Measurements from ENCODE around the gene PSMG1.
"Not testable (repeated sequence)": the region's sequence is repeated elsewhere in the genome, so short reads cannot be mapped to it uniquely, and the experiment has no call there.

Gene PSMG1, protein sequence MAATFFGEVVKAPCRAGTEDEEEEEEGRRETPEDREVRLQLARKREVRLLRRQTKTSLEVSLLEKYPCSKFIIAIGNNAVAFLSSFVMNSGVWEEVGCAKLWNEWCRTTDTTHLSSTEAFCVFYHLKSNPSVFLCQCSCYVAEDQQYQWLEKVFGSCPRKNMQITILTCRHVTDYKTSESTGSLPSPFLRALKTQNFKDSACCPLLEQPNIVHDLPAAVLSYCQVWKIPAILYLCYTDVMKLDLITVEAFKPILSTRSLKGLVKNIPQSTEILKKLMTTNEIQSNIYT

GRCh38 chr21:39183272-39184049, at the start of gene PSMG1:
TSS of gene PSMG1 (minus strand) at chr21:39183451. CDS start at chr21:39183385, 66 bp downstream.
- DNase-seq (ENCODE audit: low spot score) = peak; percentile 93

- DNase-seq (ENCODE audit: low spot score) = no peak
Observed at GRCh38 chr21:39232861-39233291, 49.6 kb upstream of the PSMG1 start.

- no peak for DNase-seq (ENCODE audit: low spot score)
Observed at GRCh38 chr21:39224930-39225329, 41.7 kb upstream of the PSMG1 start.

- no peak for DNase-seq (ENCODE audit: low spot score)
Observed at GRCh38 chr21:39221997-39222486, 38.8 kb upstream of the PSMG1 start.

GRCh38 chr21:39221282-39221996, 38.2 kb upstream of the PSMG1 start:
- DNase-seq (ENCODE audit: low spot score) = no peak

- not testable (repeated sequence) for DNase-seq (ENCODE audit: low spot score)
Observed at GRCh38 chr21:39220875-39221274, 37.6 kb upstream of the PSMG1 start.

DNA sequence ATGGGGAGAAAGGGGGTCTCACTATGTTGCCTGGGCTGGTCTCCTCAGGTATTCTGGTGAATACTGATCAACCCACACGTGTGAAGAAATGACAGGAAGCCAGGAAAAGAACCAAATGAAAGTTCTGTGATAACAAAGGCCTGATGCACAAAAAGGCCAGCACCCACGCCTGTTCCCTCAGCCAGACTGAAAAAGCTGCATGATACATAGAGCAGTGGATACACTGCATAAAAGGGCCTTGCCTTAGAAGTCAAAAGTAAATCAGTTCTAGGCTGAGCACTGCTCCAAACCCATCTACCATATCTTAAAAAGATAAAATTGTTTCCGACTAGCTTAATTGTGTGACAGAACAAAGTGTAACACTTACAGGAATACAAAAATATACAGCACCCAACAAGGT, 36.9 kb upstream of the PSMG1 start:
- no peak for DNase-seq (ENCODE audit: low spot score)

- DNase-seq (ENCODE audit: low spot score) = no peak
Observed at GRCh38 chr21:39218082-39218409, 34.8 kb upstream of the PSMG1 start.

DNA sequence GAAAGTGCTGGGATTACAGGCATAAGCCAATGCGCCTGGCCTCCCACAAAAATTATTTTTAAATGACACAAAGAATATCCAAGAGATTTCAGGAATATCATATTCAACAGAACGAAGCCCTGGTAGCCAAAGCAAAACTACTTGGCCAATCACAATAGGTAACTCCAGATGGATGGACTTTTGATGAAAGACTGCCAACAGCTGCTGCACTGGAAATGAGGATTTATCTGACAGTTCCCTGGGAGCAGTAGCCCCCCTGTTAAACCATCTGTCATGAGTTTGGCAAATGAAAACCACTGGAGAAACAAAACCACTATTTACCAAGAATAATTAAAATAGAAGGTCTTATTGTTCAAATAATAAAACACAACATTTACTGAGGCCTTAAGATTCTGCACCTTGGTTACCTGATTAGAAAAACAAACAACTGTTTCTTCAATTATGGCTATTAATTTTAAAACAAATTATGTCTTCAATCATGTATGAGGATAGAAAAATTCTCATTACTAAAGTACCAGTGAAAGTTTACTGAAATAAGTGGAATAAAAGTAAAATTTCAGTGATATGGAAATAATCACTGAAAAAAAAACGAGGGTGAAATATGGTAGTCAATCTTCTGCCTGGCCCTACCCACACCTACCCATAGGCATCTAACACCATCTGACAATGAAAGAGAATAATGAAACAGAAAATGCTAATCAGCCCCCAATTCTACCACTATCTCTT, 34.3 kb upstream of the PSMG1 start:
- no peak for DNase-seq (ENCODE audit: low spot score)

DNA sequence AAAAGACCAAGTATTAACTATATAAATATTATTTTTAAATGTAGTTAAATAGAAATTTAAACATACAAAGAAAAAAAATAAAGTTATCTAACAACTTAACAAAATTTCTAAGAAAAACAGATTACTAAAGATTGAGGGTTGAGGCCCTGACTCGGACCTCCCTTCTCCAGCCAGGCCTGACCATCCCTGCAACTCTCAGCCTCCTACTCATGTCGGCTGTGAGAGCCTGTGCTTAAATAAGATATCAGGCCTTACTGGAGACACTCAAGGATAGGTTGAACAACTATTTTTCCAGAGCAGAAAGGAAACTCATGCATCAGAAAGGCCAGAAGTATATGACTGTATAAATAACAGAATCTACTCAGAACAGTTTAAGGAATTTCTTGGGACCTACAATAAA, 33.0 kb upstream of the PSMG1 start:
- no peak for DNase-seq (ENCODE audit: low spot score)

GRCh38 chr21:39215078-39215477, 31.8 kb upstream of the PSMG1 start:
- no peak for DNase-seq (ENCODE audit: low spot score)

DNA sequence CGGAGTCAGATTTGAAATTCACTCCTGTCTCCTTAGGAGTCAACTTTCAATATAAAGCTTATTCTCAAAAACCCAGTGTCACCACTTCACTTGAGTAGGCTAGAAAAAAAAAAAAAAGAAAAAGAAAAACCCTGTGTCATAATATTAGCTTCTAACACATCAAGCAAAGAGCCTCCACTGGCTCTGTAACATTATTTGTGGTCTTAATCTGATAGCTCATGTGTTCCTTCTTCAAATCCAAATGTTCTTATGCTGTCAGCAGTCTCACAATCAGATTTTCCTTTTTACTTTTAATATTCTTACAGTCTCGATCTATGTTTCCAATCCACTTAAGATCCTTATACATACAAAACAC, 26.1 kb upstream of the PSMG1 start:
- DNase-seq (ENCODE audit: low spot score) = no peak

DNA sequence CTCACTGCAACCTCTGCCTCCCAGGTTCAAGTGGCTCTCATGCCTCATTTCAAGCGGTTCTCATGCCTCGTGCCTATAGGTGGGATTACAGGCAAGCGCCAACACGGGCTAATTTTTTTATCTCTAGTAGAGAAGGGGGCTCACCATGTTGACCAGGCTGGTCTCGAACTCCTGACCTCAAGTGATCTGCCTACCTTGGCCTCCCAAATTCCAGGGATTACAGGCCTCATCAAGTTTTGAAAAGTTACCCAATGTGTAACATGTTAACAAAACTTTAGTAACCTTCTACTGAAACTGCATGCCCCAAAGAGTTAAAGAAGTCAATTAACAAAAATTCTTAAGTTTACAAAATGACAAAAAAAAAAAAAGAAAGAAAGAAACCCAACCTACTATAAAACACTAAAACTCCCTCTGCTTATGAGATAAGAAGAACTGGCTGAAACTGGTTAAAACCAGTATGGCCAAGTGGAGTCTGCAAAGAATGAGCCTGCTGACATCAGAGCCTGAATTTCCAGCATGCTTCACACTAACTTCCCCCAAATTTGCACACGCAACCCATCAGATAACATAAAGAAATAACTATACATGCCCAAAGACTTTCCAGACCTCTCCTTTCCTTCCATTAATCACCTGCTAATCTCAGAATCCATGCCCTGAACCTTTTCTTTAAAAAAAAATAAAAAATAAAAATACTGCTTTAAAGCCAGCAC, 25.5 kb upstream of the PSMG1 start:
- no peak for DNase-seq (ENCODE audit: low spot score)

DNA sequence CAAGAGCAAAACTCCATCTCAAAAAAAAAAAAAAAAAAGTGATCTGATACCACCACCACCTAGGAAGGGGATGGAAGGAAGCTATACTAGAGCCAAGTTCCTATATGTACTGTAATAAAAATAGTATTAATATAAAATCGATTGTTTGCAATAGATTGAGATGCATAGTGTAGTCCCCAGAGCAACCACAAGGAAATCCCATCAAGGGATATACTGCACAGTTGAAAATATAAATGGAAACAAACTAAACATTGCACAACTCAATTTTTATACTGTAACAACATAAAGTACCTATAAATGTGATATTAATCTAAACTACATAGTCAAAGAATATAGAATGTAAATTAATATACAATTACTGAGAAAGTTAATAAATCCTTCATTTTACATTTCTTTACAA, 20.9 kb upstream of the PSMG1 start:
- DNase-seq (ENCODE audit: low spot score) = no peak

GRCh38 chr21:39198800-39199199, 15.5 kb upstream of the PSMG1 start:
- no peak for DNase-seq (ENCODE audit: low spot score)

GRCh38 chr21:39197448-39198233, 14.4 kb upstream of the PSMG1 start:
- DNase-seq (ENCODE audit: low spot score) = no peak

DNA sequence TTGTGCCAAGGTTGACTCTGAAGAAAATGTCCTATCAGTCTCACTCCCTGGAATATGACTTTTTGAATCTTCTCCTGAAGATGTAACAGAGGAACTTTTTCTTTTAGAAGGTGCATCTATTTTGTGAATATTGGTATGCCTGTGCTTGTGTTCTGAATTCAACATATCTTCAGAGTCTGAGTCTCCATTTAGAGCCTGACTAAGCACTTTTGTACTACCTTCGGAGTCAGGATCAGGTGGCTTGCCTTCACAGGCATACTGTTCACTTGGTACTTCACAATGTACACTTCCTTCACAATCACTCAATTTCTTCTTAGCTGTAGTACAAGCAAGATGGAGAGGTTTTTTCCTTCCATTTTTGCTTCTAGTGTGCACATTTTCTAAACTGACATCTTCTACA, 13.6 kb upstream of the PSMG1 start:
- DNase-seq (ENCODE audit: low spot score) = no peak

DNA sequence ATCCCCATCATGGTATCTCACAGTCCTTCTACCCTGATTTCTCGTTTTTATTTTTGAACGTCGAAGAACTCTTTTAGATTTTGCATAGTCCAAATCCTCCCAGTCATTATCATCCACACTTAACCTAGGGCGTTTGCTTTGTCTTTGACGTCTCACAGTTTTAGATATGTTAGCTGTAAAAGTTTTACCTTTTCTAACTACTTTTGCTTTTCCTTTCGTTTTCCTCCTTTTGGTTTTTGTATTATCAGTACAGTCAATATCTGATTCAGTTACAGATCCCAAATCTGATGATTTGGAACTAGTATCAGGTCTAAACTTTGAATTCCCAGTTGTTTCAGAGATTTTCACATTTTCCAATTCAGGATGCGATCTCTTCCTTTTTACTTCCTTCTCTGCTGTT, 13.1 kb upstream of the PSMG1 start:
- peak; percentile 9 for DNase-seq (ENCODE audit: low spot score)

DNA sequence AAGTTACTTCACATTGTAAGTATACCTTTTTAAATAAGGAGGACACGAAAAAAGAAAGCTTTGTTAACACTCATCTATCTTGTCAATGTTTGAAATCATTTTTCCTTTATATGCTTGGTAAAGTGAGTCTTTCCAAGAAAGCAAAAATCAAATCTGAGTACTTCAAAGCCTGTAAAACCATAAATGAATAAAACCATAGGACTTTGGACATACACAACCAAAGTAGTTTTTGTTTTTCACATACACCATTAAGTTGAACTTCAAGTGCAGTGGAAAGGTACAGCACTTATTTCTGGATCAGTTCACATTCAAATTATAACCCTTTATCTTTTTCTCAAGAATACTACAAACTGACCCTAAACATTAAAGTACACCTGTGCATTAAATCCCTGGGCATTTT, 10.1 kb upstream of the PSMG1 start:
- DNase-seq (ENCODE audit: low spot score) = no peak

DNA sequence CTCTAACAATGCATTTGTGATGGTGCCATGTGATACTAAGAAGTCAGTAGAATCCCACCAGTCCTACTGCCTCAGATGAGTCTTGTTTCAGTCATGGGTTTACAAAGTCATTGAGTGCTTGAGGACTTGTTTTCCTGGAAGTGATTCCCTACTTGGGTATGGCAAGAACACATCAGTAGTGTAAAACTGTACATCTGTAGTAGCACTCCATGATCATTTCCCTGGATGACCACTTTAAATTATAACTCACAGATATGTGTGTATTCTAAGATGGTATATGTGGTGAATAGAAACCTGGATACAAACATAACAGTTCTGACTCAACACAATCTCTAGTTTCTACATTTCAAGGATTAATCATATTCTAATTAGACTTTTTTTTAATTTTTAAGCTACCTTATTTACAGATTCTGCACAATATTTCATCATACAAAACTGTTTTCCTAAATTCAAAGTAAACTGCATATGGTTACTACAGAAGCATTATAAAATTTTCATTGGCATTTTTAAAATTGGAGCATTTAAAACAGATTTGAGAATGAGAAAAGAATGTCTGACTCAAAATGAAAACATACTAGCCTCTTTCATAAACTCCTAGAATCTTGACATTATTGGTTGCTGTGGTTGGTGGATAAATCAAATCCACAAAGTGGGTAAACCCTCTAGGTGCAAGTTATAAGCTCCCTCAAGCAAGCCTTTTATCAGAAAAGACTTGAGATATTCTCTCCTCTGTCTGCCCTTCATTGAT, 6.8 kb upstream of the PSMG1 start:
- DNase-seq (ENCODE audit: low spot score) = no peak

Data from CD4-positive, alpha-beta T cell treated with Interleukin-15 for 4 hours (primary cell).